ENCODE measurements around the gene CCN5. TPM values are rescaled to one million over a fixed set of nuclear protein-coding genes. Genes with fewer than 3 reads are reported as not detected.
"Not testable (repeated sequence)": the region's sequence is repeated elsewhere in the genome, so short reads cannot be mapped to it uniquely, and the experiment has no call there.

Gene CCN5
- total RNA-seq (10 to 100 TPM; 14.3 to 20.8 TPM), polyA plus RNA-seq (ENCODE audit: insufficient read length in 6 of 6) (under 1 TPM; 0.29 to 0.60 (median 0.44) TPM)
- long read RNA-seq, donor 1: 0 reads
- long read RNA-seq, donor 2: 0 reads
- long read RNA-seq, donor 3: 0 reads
- long read RNA-seq, donor 4, transcript WISP2-201 (4 exons, 1,403 nt): major isoform, 20 of 21 reads
- long read RNA-seq, donor 4, partial matches to known transcripts: 0 of 21 reads
- long read RNA-seq, donor 4, other reads (novel, unspliced or antisense): 1 of 21 reads
- long read RNA-seq, donor 5: 0 reads
- long read RNA-seq, donor 6: 0 reads
- long read RNA-seq, donor 7: 0 reads
- long read RNA-seq, donor 8: 0 reads
- long read RNA-seq, donor 9: 0 reads
- long read RNA-seq, donor 10, transcript WISP2-201 (4 exons, 1,403 nt): major isoform, 18 of 30 reads
- long read RNA-seq, donor 10, partial matches to known transcripts: 1 of 30 reads
- long read RNA-seq, donor 10, other reads (novel, unspliced or antisense): 6 of 30 reads
- long read RNA-seq, donor 11: 0 reads
- long read RNA-seq, donor 12: 0 reads

GRCh38 chr20:44714701-44715498 is at the start of gene CCN5:
TSS of gene CCN5 (plus strand) at chr20:44715369. CDS start at chr20:44715391, 22 bp downstream.
- DNase-seq: peak; percentile 57 to 92 (median 84)
- intact Hi-C loops (cut with DNase I): no loop called here
- Histone ChIP-seq H3K4me1 (peaks cover 8 to 14% of the 10 kb centered on the region in 2 donors), H3K4me3 (no peak within 1 kb of the TSS), H3K9me3 (no peaks in the 10 kb centered on the region), H3K27me3 (no peaks in the 10 kb centered on the region), H3K27ac (no peak within 1 kb of the TSS), H3K36me3 (no peaks in the 10 kb centered on the region)
- TF ChIP-seq, protein P1, sequence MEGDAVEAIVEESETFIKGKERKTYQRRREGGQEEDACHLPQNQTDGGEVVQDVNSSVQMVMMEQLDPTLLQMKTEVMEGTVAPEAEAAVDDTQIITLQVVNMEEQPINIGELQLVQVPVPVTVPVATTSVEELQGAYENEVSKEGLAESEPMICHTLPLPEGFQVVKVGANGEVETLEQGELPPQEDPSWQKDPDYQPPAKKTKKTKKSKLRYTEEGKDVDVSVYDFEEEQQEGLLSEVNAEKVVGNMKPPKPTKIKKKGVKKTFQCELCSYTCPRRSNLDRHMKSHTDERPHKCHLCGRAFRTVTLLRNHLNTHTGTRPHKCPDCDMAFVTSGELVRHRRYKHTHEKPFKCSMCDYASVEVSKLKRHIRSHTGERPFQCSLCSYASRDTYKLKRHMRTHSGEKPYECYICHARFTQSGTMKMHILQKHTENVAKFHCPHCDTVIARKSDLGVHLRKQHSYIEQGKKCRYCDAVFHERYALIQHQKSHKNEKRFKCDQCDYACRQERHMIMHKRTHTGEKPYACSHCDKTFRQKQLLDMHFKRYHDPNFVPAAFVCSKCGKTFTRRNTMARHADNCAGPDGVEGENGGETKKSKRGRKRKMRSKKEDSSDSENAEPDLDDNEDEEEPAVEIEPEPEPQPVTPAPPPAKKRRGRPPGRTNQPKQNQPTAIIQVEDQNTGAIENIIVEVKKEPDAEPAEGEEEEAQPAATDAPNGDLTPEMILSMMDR (IDR thresholded peaks at IDR 0.05): no peak
- peak; percentile 95 for ATAC-seq

GRCh38 chr20:44666066-44666465 is 49.1 kb upstream of the CCN5 start:
- ATAC-seq: no peak
- intact Hi-C loops (cut with DNase I): no loop called here
- TF ChIP-seq, protein P1 (IDR thresholded peaks at IDR 0.05): no peak
- no peaks in the 10 kb centered on the region for H3K36me3 ChIP-seq
- H3K9me3 ChIP-seq: no peaks in the 10 kb centered on the region
- no peak for DNase-seq
- H3K27ac ChIP-seq: no peak overlapping the region
- peaks cover 0 to 10% of the 10 kb centered on the region in 2 donors for H3K4me1 ChIP-seq
- no peak overlapping the region for H3K4me3 ChIP-seq
- no peaks in the 10 kb centered on the region for H3K27me3 ChIP-seq

GRCh38 chr20:44670851-44671250 is 44.3 kb upstream of the CCN5 start:
- H3K4me3 ChIP-seq; H3K27ac ChIP-seq; H3K4me1 ChIP-seq; intact Hi-C loops (cut with DNase I); H3K36me3 ChIP-seq; H3K9me3 ChIP-seq; DNase-seq; H3K27me3 ChIP-seq; ATAC-seq: not testable (repeated sequence)

GRCh38 chr20:44671541-44671940 is 43.6 kb upstream of the CCN5 start:
- H3K27me3 ChIP-seq; H3K36me3 ChIP-seq; H3K4me3 ChIP-seq; DNase-seq; H3K27ac ChIP-seq; H3K9me3 ChIP-seq; ATAC-seq; H3K4me1 ChIP-seq; intact Hi-C loops (cut with DNase I): not testable (repeated sequence)

GRCh38 chr20:44672318-44672902 is 42.8 kb upstream of the CCN5 start:
- H3K4me3 ChIP-seq; H3K27me3 ChIP-seq; H3K36me3 ChIP-seq; H3K9me3 ChIP-seq; H3K27ac ChIP-seq; ATAC-seq; intact Hi-C loops (cut with DNase I); H3K4me1 ChIP-seq; DNase-seq: not testable (repeated sequence)

GRCh38 chr20:44678242-44678641 is 36.9 kb upstream of the CCN5 start:
- no peak overlapping the region for H3K27ac ChIP-seq
- no peaks in the 10 kb centered on the region for H3K9me3 ChIP-seq
- TF ChIP-seq, protein P1 (IDR thresholded peaks at IDR 0.05): no peak
- DNase-seq (no peak), ATAC-seq (no peak)
- no peaks in the 10 kb centered on the region for H3K36me3 ChIP-seq
- intact Hi-C loops (cut with DNase I): no loop called here
- no peaks in the 10 kb centered on the region for H3K27me3 ChIP-seq
- H3K4me3 ChIP-seq: no peak overlapping the region
- no peaks in the 10 kb centered on the region for H3K4me1 ChIP-seq
